ENCODE data around the gene ZBTB7B. TPM values are rescaled to one million over a fixed set of nuclear protein-coding genes. Genes with fewer than 3 reads are reported as not detected.

ZBTB7B gene
- total and polyA plus RNA-seq, 9 of the 15 experiments (the other 6 are each of a cell fraction or from before 2014, with no cell fraction given), result 0.04 to 46.5 (median 15.2) TPM

- intact Hi-C loops (cut with micrococcal nuclease), result no loop called here
- Histone ChIP-seq H3K79me2 (ENCODE audit: control insufficient read depth, insufficient read depth, low read length) (no peaks in the 10 kb centered on the region), H4K20me1 (replicated peaks; ENCODE audit: control insufficient read depth, insufficient read depth, low read length) (peaks cover 6% of the 10 kb centered on the region; the same call in 1 of the 2 replicates), H3K27me3 (ENCODE audit: control insufficient read depth in 2 of 2, insufficient read depth in 2 of 2, low read length in 2 of 2) (peaks cover 0 to 3% of the 10 kb centered on the region in 2 experiments; a peak in 2 of 5 replicates), H3K9me1 (ENCODE audit: control insufficient read depth, insufficient read depth, low read length) (peaks cover 4% of the 10 kb centered on the region), H3K4me1 (replicated peaks in 1 of 2; ENCODE audit: control insufficient read depth in 2 of 2, insufficient read depth in 2 of 2, low read length in 2 of 2) (peaks cover 8 to 16% of the 10 kb centered on the region in 2 experiments; a peak in 3 of 5 replicates), H3K4me2 (ENCODE audit: insufficient read depth, low read length) (no peak overlapping the region), H3K9ac (ENCODE audit: insufficient read depth in 1 of 2, low read depth in 2 of 2, low read length in 2 of 2) (peak overlapping the region in 1 of 2 experiments; percentile 86; a peak in 2 of 4 replicates), H3K36me3 (ENCODE audit: control insufficient read depth, insufficient read depth, low read length) (no peaks in the 10 kb centered on the region), H2AFZ (ENCODE audit: low read depth, low read length) (no peak overlapping the region), H3K4me3 (no peak overlapping the region), H3K27ac (ENCODE audit: extremely low read depth, low read depth, low read length) (no peak overlapping the region), H3K9me3 (replicated peaks; ENCODE audit: control insufficient read depth, insufficient read depth, low read depth, low read length) (no peaks in the 10 kb centered on the region)
- ChIA-PET CTCF (ENCODE audit: low intra/inter-chr PET ratio) (no interaction called here), POLR2A (interaction anchor here (1.5 to 2.1 kb wide), 2 partner anchors 17 to 27 kb away, joined by 3 to 5 read pairs; no protein-coding TSS in a partner anchor)
- FAIRE-seq (no peak), ATAC-seq (no peak), DNase-seq (ENCODE audit: extremely low read depth in 1 of 4, low spot score in 3 of 4) (no peak)
- BruUV-seq (replicated peaks), result no TSS peak
- WGBS (ENCODE audit: insufficient coverage, low coverage, missing lambda C conversion rate), result 21% methylated on average over 5 of the region's 5 CpGs
- TF ChIP-seq, protein P1, sequence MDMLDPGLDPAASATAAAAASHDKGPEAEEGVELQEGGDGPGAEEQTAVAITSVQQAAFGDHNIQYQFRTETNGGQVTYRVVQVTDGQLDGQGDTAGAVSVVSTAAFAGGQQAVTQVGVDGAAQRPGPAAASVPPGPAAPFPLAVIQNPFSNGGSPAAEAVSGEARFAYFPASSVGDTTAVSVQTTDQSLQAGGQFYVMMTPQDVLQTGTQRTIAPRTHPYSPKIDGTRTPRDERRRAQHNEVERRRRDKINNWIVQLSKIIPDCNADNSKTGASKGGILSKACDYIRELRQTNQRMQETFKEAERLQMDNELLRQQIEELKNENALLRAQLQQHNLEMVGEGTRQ (CRISPR knock-in tag; IDR thresholded peaks at IDR 0.05), result no peak
- no peak for TF ChIP-seq SAFB (IDR thresholded peaks at IDR 0.05; ENCODE audit: borderline replicate concordance, low read depth, low read length)
- TF ChIP-seq PYGO2 (tag; IDR thresholded peaks at IDR 0.05), result no peak
- TF ChIP-seq SUPT5H (IDR thresholded peaks at IDR 0.05), result no peak
- TF ChIP-seq MAFF (IDR thresholded peaks at IDR 0.05; ENCODE audit: low read length), result no peak
- TF ChIP-seq RBM14 (IDR thresholded peaks at IDR 0.05; ENCODE audit: borderline replicate concordance, insufficient read depth, low read depth, low read length), result no peak
- no peak for TF ChIP-seq ZNF197 (CRISPR knock-in tag; IDR thresholded peaks at IDR 0.05; ENCODE audit: low read depth)
- no peak for TF ChIP-seq ZNF764 (CRISPR knock-in tag; IDR thresholded peaks at IDR 0.05; ENCODE audit: low read depth)
- TF ChIP-seq DEAF1 (CRISPR knock-in tag; IDR thresholded peaks at IDR 0.05), result no peak
- TF ChIP-seq ZNF12 (CRISPR knock-in tag; IDR thresholded peaks at IDR 0.05), result no peak
- TF ChIP-seq, protein P2, sequence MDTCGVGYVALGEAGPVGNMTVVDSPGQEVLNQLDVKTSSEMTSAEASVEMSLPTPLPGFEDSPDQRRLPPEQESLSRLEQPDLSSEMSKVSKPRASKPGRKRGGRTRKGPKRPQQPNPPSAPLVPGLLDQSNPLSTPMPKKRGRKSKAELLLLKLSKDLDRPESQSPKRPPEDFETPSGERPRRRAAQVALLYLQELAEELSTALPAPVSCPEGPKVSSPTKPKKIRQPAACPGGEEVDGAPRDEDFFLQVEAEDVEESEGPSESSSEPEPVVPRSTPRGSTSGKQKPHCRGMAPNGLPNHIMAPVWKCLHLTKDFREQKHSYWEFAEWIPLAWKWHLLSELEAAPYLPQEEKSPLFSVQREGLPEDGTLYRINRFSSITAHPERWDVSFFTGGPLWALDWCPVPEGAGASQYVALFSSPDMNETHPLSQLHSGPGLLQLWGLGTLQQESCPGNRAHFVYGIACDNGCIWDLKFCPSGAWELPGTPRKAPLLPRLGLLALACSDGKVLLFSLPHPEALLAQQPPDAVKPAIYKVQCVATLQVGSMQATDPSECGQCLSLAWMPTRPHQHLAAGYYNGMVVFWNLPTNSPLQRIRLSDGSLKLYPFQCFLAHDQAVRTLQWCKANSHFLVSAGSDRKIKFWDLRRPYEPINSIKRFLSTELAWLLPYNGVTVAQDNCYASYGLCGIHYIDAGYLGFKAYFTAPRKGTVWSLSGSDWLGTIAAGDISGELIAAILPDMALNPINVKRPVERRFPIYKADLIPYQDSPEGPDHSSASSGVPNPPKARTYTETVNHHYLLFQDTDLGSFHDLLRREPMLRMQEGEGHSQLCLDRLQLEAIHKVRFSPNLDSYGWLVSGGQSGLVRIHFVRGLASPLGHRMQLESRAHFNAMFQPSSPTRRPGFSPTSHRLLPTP (IDR thresholded peaks at IDR 0.05; ENCODE audit: borderline replicate concordance, extremely low read depth, insufficient read length), result no peak
- TF ChIP-seq PHTF2 (CRISPR knock-in tag; IDR thresholded peaks at IDR 0.05), result no peak
- no peak for TF ChIP-seq RBM22 (IDR thresholded peaks at IDR 0.05; ENCODE audit: low read depth, low read length, poor library complexity, severe bottlenecking)
- TF ChIP-seq SMC3 (conservative IDR thresholded peaks at IDR 0.05; ENCODE audit: insufficient read depth, low read depth, low read length), result no peak
- TF ChIP-seq THRB (CRISPR knock-in tag; conservative IDR thresholded peaks at IDR 0.05), result no peak
- TF ChIP-seq BRD4 (IDR thresholded peaks at IDR 0.05), result no peak
- no peak for TF ChIP-seq SMARCA4 (IDR thresholded peaks at IDR 0.05)
- no peak for TF ChIP-seq TCF7L2 (IDR thresholded peaks at IDR 0.05; ENCODE audit: low read depth, low read length)
- in situ Hi-C loops (cut with MboI), result no loop called here
These were observed 40.2 kb downstream of the ZBTB7B start for GRCh38 chr1:155042789-155043188.

Data from K562 (cell line).